ENCODE measurements around the gene SDHC.

GRCh38 chr1:161282991-161283390 is 31.2 kb upstream of the SDHC start:
- TF ChIP-seq CTCF (IDR thresholded peaks at IDR 0.05; ENCODE audit: low read depth, low read length): no peak
- no peak for TF ChIP-seq POLR2A (IDR thresholded peaks at IDR 0.05; ENCODE audit: extremely low read depth, insufficient read length)
- TF ChIP-seq, protein P1, sequence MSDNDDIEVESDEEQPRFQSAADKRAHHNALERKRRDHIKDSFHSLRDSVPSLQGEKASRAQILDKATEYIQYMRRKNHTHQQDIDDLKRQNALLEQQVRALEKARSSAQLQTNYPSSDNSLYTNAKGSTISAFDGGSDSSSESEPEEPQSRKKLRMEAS (IDR thresholded peaks at IDR 0.05; ENCODE audit: low read depth, low read length): no peak

Measured in NB4 (cell line).